ENCODE measurements around the gene CACHD1.

- no peak for TF ChIP-seq CTCF (IDR thresholded peaks at IDR 0.05)
- no peak for TF ChIP-seq NPAS2 (CRISPR knock-in tag; IDR thresholded peaks at IDR 0.05; ENCODE audit: borderline replicate concordance)
- no peak for TF ChIP-seq JUN (IDR thresholded peaks at IDR 0.05)
These were observed 57.2 kb downstream of the CACHD1 start for GRCh38 chr1:64527165-64527564.
